Non-pigmented ciliary epithelial cell (primary cell): ENCODE measurements around the gene RANBP10.

Source experiments
- DNase-seq: peaks from one replicate; pipeline ENCODE4 v3.0.0-alpha.2; 2010; ENCODE audit warnings: low read depth

RANBP10 gene

GRCh38 chr16:67676516-67676915 is 129.8 kb downstream of the RANBP10 start:
- DNase-seq = no peak

GRCh38 chr16:67675999-67676398 is 130.4 kb downstream of the RANBP10 start:
- DNase-seq = no peak

DNA sequence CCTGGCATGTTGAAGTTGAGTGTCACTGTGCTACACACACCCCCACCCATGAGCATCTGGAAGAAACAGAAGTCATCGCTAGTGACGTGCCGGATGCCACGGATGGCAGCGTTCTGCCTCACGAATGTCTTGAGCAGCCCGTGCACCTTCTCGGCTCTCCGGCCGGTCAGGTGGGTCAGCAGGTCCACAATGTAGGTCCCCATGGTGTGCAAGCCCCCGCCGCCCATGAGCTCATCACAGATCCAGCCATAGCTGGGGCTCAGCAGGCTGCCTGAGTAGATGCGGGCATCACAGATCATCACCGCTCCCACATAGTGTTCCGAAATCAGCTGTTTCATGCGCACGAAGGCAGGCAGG is 130.8 kb downstream of the RANBP10 start:
- no peak for DNase-seq

GRCh38 chr16:67674851-67675578 is 131.3 kb downstream of the RANBP10 start:
- no peak for DNase-seq

- DNase-seq = no peak
Observed at GRCh38 chr16:67673712-67674580, 132.4 kb downstream of the RANBP10 start.
